GM23338 (cell line): ENCODE data around the gene F13A1. TPM values are rescaled to one million over a fixed set of nuclear protein-coding genes. Genes with fewer than 3 reads are reported as not detected.

Experiments used
- ATAC-seq: fragments of 200-7000 bp; cut with Tn5 transposase; 3 replicates; pipeline ENCODE4 v1.9.1; 2020
- DNase-seq: peaks from one replicate; pipeline ENCODE4 v3.0.0-alpha.2; 2015; ENCODE audit warnings: low spot score
- H2AFZ ChIP-seq: fragments of 200-600 bp; sonication (generic); 2 replicates; pipeline ENCODE4 v1.8.0; 2016; ENCODE audit warnings: antibody characterized with exemption, mild to moderate bottlenecking, moderate library complexity
- H3F3A ChIP-seq: fragments of 200-600 bp; sonication (generic); replicated peaks from 2 replicates; pipeline ENCODE4 v1.8.0; 2017; ENCODE audit warnings: antibody characterized with exemption, mixed run types, low read depth
- H3K27ac ChIP-seq: fragments of 200-600 bp; sonication (generic); 2 replicates; pipeline ENCODE4 v1.6.1; 2016; ENCODE audit warnings: low read depth
- H3K27me3 ChIP-seq: fragments of 200-600 bp; sonication (generic); 2 replicates; pipeline ENCODE4 v1.8.0; 2016; ENCODE audit warnings: mild to moderate bottlenecking, mixed run types, moderate library complexity; ENCODE audit not compliant: insufficient read depth
- H3K36me3 ChIP-seq: fragments of 200-600 bp; sonication (generic); 2 replicates; pipeline ENCODE4 v1.8.0; 2016; ENCODE audit warnings: mild to moderate bottlenecking; ENCODE audit not compliant: insufficient read depth
- H3K4me1 ChIP-seq: fragments of 200-600 bp; sonication (generic); 2 replicates; pipeline ENCODE4 v1.8.0; 2016; ENCODE audit warnings: mild to moderate bottlenecking, moderate library complexity; ENCODE audit not compliant: insufficient read depth
- H3K4me2 ChIP-seq: fragments of 200-600 bp; sonication (generic); 2 replicates; pipeline ENCODE4 v1.7.1; 2017; ENCODE audit warnings: mixed run types
- H3K4me3 ChIP-seq: fragments of 200-600 bp; sonication (generic); 2 replicates; pipeline ENCODE4 v1.6.1; 2016; ENCODE audit warnings: mixed run types
- H3K79me2 ChIP-seq: fragments of 200-600 bp; sonication (generic); replicated peaks from 2 replicates; pipeline ENCODE4 v1.8.0; 2017; ENCODE audit warnings: mild to moderate bottlenecking; ENCODE audit not compliant: insufficient read depth
- H3K9me2 ChIP-seq: fragments of 200-600 bp; sonication (generic); 2 replicates; pipeline ENCODE4 v1.8.0; 2017; ENCODE audit not compliant: insufficient read depth
- H4K20me1 ChIP-seq: fragments of 200-600 bp; sonication (generic); replicated peaks from 2 replicates; pipeline ENCODE4 v1.8.0; 2017; ENCODE audit warnings: mild to moderate bottlenecking; ENCODE audit not compliant: insufficient read depth
- H3K27ac Mint-ChIP-seq: 2 replicates; pipeline ENCODE4 v1.8.0; 2020; ENCODE audit warnings: inconsistent platforms, mild to moderate bottlenecking, moderate library complexity, mixed read lengths
- H3K27me3 Mint-ChIP-seq: 3 replicates; pipeline ENCODE4 v1.8.0; 2022; ENCODE audit warnings: low read depth, mild to moderate bottlenecking, moderate library complexity, mixed read lengths, inconsistent platforms; ENCODE audit not compliant: insufficient read depth, poor library complexity
- H3K36me3 Mint-ChIP-seq: 3 replicates; pipeline ENCODE4 v1.8.0; 2021; ENCODE audit warnings: low read depth, mild to moderate bottlenecking, inconsistent platforms, moderate library complexity, mixed read lengths
- H3K4me1 Mint-ChIP-seq: 3 replicates; pipeline ENCODE4 v1.8.0; 2020; ENCODE audit warnings: mild to moderate bottlenecking, inconsistent platforms, mixed read lengths
- H3K4me3 Mint-ChIP-seq: 3 replicates; pipeline ENCODE4 v1.8.0; 2021; ENCODE audit warnings: moderate library complexity, mild to moderate bottlenecking, inconsistent platforms, mixed read lengths
- H3K9me3 Mint-ChIP-seq: 3 replicates; pipeline ENCODE4 v1.8.0; 2020; ENCODE audit warnings: moderate library complexity, mild to moderate bottlenecking, inconsistent platforms, mixed read lengths
- CREB1 ChIP-seq: fragments of 250-450 bp; sonication (Bioruptor Pico); IDR thresholded peaks from 2 replicates; pipeline ENCODE4 v1.5.0; 2020; ENCODE audit warnings: low read depth, mild to moderate bottlenecking, moderate library complexity
- ETS1 ChIP-seq: IDR thresholded peaks from 2 replicates; pipeline ENCODE4 v1.6.1; 2016; ENCODE audit warnings: antibody characterized with exemption
- EZH2 ChIP-seq: fragments of 200-600 bp; sonication (generic); IDR thresholded peaks from one replicate; pipeline ENCODE4 v1.8.0; 2017; ENCODE audit warnings: antibody characterized with exemption, mild to moderate bottlenecking, low read depth; ENCODE audit not compliant: unreplicated experiment
- EZH2phosphoT487 ChIP-seq: fragments of 200-600 bp; sonication (generic); IDR thresholded peaks from one replicate; pipeline ENCODE4 v1.8.1; 2018; ENCODE audit warnings: antibody characterized with exemption; ENCODE audit not compliant: unreplicated experiment
- JUNB ChIP-seq: IDR thresholded peaks from one replicate; pipeline ENCODE4 v1.6.1; 2016; ENCODE audit warnings: antibody characterized with exemption; ENCODE audit not compliant: unreplicated experiment
- NANOG ChIP-seq: IDR thresholded peaks from 2 replicates; pipeline ENCODE4 v1.6.1; 2016; ENCODE audit warnings: antibody characterized with exemption, borderline replicate concordance
- POLR2AphosphoS5 ChIP-seq: IDR thresholded peaks from 2 replicates; pipeline ENCODE4 v1.6.1; 2016; ENCODE audit warnings: antibody characterized with exemption, low read depth
- REST ChIP-seq: IDR thresholded peaks from one replicate; pipeline ENCODE4 v1.6.1; 2018; ENCODE audit warnings: antibody characterized with exemption; ENCODE audit not compliant: unreplicated experiment
- STAT1 ChIP-seq: IDR thresholded peaks from one replicate; pipeline ENCODE4 v1.6.1; 2016; ENCODE audit warnings: antibody characterized with exemption; ENCODE audit not compliant: unreplicated experiment
- ZNF114 ChIP-seq: fragments of 250-450 bp; sonication (Bioruptor Pico); IDR thresholded peaks from 2 replicates; pipeline ENCODE4 v1.5.0; 2020; ENCODE audit warnings: mild to moderate bottlenecking, moderate library complexity
- ZNF331 ChIP-seq: fragments of 250-450 bp; sonication (Bioruptor Pico); IDR thresholded peaks from 2 replicates; pipeline ENCODE4 v1.5.0; 2020; ENCODE audit warnings: low read depth, mild to moderate bottlenecking, moderate library complexity
- ZNF462 ChIP-seq: fragments of 250-450 bp; sonication (Bioruptor Pico); IDR thresholded peaks from 2 replicates; pipeline ENCODE4 v1.5.0; 2020; ENCODE audit warnings: mild to moderate bottlenecking, moderate library complexity
- polyA plus RNA-seq: library from polyadenylated mRNA; unstranded; fragments of >200 nt; fragmentation: Nextera tagmentation; extraction: Ambion mirVana; gene quantifications from 2 replicates; pipeline ENCODE4 v1.2.1, GENCODE V29; 2016
- total RNA-seq: library from RNA; depleted of rRNA; stranded (reverse); fragments of >200 nt; shearing (Covaris generic); gene quantifications from 2 replicates; pipeline ENCODE4 v1.2.3, GENCODE V29; 2014

Gene F13A1
- total and polyA plus RNA-seq, 2 experiments from 2014 or later, result 0.31 to 0.32 TPM

- no peaks in the 10 kb centered on the region for H3K79me2 ChIP-seq
- H3K27me3 ChIP-seq, result no peaks in the 10 kb centered on the region
- no peak overlapping the region for H3K27ac ChIP-seq
- no peaks in the 10 kb centered on the region for H4K20me1 ChIP-seq
- Mint-ChIP-seq H3K9me3 (no peaks in the 10 kb centered on the region; the same call in 2 of the 3 replicates), H3K27ac (no peak overlapping the region), H3K4me1 (no peaks in the 10 kb centered on the region), H3K36me3 (no peaks in the 10 kb centered on the region), H3K27me3 (peaks cover 1% of the 10 kb centered on the region), H3K4me3 (no peak overlapping the region)
- no peaks in the 10 kb centered on the region for H3F3A ChIP-seq
- H3K4me2 ChIP-seq, result no peak overlapping the region
- H3K9me2 ChIP-seq, result no peaks in the 10 kb centered on the region
- DNase-seq (no peak), ATAC-seq (no peak)
- H2AFZ ChIP-seq, result no peak overlapping the region
- TF ChIP-seq EZH2phosphoT487 (no peak), POLR2AphosphoS5 (no peak), ZNF331 (no peak), CREB1 (CRISPR knock-in tag) (no peak), JUNB (no peak), NANOG (no peak)
- H3K4me1 ChIP-seq, result no peaks in the 10 kb centered on the region
- no peaks in the 10 kb centered on the region for H3K36me3 ChIP-seq
- no peak overlapping the region for H3K4me3 ChIP-seq
These were observed 37.7 kb downstream of the F13A1 start for GRCh38 chr6:6282716-6283115.

- no peak overlapping the region for H3K27ac Mint-ChIP-seq
- Histone ChIP-seq H3K4me2 (no peak overlapping the region), H2AFZ (no peak overlapping the region), H3K36me3 (no peaks in the 10 kb centered on the region), H3K4me3 (no peak overlapping the region), H3K27ac (no peak overlapping the region), H3K4me1 (no peaks in the 10 kb centered on the region), H3K27me3 (no peaks in the 10 kb centered on the region), H3F3A (no peaks in the 10 kb centered on the region), H3K79me2 (no peaks in the 10 kb centered on the region), H3K9me2 (no peaks in the 10 kb centered on the region), H4K20me1 (no peaks in the 10 kb centered on the region)
- H3K9me3 Mint-ChIP-seq, result no peaks in the 10 kb centered on the region; the same call in 2 of the 3 replicates
- H3K4me3 Mint-ChIP-seq, result no peak overlapping the region
- no peak for DNase-seq
- no peaks in the 10 kb centered on the region for H3K27me3 Mint-ChIP-seq
- no peak for ATAC-seq
- H3K4me1 Mint-ChIP-seq, result no peaks in the 10 kb centered on the region
- no peaks in the 10 kb centered on the region for H3K36me3 Mint-ChIP-seq
- TF ChIP-seq CREB1 (CRISPR knock-in tag), result no peak
- no peak for TF ChIP-seq ZNF114 (CRISPR knock-in tag)
- no peak for TF ChIP-seq EZH2
- TF ChIP-seq ZNF462 (CRISPR knock-in tag), result no peak
- no peak for TF ChIP-seq ZNF331
- TF ChIP-seq ETS1, result no peak
- TF ChIP-seq NANOG, result no peak
- TF ChIP-seq EZH2phosphoT487, result no peak
- no peak for TF ChIP-seq STAT1
- TF ChIP-seq REST, result no peak
These were observed 43.0 kb downstream of the F13A1 start for GRCh38 chr6:6277413-6277812.
